ENCODE measurements around the gene CCDC9B.

CCDC9B gene

DNA sequence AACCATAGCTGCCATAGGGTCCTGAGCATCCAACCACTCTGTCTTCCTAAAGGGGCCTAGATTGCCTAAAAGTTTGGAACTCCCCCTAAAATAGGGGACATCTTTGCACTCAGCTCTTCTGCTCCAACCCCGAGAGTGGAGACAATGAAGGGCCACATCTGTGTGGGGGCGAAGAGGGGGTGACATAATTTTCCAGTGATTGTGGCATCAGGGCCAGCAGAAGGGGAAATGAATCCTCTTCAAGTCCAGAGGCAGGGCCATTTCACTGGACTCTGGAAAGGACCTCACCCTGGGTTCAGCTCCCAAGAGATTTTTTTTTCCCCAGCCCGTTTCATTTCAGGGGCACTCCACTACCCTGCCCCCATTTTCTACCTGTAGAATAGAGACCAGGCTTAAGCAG is 53.2 kb downstream of the CCDC9B start:
- DNase-seq, result no peak

DNA sequence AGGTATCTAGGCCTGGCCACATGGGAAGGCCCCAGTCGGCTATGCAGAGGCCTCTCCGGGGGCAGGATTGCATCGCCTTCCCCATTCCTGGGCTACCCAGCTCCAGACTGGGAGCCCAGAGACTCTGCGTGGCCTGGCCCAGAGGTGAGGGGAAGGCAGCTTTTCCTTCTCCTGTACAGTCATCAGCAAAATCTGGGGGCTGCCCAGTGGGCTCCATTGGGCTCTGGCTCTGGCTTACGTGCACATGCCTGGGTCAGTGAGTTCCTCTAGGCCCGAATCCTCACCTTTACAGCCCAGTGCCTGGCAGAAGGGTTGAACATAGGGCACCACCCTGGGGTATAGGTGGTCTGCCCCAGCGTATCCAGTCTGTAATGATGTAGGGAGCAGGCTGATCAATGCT is 53.9 kb downstream of the CCDC9B start:
- no peak for DNase-seq

DNA sequence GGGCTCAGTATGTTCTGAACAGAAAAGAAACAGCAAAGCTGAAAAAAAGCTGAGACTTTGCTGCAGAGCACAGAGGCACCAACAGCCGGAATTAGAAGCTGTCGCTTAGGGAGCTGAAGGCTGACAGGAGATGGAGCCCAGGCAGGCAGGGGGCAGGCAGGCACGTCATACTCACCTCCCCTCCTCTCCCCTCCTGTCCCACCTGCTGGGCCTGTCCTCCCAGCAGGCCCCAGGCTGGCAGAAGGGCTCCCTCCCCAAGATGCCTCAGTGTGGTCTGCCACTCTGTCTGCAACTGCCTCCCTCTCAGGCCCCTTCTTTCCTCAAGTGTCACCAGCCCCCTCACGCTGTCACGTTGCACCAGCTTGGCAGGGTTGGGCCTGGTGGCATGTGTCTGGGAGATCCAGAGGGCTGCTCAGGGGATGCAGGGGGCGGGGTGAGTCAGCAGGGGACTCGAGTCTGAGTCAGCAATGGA is 54.6 kb downstream of the CCDC9B start:
- no peak for DNase-seq

DNA sequence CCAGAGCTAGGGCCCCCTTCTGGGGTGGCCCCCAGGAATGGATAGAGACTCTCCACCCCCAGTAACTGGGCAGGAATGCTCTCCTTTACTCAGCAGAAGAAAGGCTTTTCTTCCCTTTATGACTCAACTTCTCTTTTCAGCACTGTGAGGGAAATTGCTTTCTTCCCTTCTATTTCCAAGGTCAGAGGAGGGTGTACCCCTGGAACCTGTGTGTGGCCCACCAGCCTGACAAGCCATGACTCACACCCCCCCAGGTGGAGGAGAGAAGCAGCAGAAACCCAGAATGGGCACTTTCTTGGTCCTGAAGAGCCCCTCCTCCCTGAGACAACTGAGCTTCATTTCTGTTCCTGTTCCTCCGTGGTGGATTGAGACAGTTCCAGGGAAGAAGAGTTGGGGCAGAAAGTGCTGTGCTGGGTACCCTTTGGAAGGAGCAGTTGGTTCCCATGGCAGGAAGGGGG is 55.2 kb downstream of the CCDC9B start:
- DNase-seq, result no peak

DNA sequence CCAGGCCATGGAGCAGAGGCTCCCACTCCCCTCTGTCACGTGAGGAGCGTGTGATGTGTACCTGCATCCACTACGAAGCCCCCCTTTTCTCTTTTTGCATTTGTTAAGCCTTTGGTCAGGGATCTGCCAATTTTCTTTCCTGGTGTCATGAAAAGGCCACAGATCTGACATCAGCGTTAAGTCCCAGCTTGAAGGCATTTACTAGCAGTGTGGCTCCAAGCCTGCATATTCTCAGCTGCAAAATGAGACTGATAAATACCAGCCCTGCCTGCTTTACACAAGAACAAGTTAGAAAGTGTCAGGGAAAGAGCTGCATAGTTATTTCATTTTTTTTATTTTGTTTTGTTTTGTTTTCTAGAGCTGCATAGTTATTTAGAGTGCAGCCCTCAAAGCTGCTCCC is 55.6 kb downstream of the CCDC9B start:
- DNase-seq, result no peak

DNA sequence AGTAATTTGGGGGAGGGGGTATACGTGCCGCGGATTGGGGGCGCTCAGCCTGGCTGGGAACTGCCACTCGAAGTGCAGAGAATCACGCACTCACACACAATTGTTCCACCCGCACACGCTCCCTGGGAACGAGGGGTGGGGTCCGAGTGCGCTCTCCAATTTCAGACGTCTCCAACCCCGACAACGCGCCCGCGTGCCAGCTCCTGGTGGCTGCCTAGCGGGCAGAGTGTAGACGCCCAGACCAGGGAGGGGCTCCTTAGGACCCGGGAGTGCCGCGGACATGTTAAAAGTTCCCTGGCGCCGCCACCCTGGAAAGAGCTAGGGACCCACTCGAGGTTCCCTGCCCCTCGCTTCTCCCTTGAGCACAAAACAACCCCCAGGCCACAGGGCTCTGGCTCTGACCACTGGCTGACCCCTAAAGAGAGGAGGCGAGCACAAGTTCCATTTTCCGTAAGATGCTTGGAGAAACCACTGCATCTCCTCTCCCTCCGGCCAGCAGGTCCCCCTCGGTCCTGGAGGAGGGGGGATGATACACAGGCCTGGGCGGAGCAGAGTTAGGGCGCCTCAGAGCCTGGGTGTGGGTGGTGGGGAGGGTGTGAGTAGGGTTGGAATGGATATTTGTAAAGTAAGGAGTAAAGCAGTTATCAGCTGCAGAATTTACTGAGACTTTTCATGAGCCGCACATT is 57.0 kb downstream of the CCDC9B start:
- no peak for DNase-seq

DNA sequence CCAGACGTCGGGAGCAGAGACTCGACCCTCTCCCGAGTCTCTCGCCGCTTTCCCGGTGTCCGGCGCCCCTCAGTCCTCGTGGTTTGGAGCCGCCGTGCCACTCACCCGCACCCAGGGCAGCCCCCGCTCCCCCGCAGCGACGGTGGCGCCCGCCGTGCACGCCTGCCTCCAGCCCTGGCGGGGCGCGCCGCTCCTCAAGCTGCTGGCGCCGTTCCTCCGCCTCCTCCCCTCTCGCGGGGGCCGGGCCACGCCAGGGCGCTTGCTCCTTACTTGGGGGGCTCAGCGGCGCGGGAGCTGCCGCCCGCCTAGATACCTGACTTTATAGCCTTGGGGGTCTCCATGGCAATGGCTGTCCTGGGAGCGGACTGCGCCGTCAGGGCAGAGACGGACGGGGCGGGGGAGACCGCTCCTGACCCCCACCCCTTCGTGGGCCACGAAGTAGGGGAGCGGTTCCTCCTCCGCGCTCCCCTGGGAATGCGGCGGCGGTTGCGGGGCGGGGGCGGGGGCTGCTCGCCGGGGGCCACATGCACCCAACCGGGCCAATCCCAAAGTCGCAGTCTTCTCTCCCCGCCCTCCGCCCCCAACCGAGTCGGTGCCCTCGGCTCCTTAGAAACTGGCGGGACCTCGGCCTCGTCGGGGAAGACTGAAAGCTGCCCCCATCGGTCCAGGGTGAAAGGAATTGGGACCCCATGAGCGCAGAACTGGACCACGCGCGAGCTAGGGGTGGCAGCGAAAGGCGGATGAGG is 57.7 kb downstream of the CCDC9B start, which contains the start of gene ANKRD63:
Gene ANKRD63 (minus strand): TSS at position 196 of the 746 bp plus-strand sequence. CDS start 478 bp downstream, outside the sequence.
- no peak for DNase-seq

DNA sequence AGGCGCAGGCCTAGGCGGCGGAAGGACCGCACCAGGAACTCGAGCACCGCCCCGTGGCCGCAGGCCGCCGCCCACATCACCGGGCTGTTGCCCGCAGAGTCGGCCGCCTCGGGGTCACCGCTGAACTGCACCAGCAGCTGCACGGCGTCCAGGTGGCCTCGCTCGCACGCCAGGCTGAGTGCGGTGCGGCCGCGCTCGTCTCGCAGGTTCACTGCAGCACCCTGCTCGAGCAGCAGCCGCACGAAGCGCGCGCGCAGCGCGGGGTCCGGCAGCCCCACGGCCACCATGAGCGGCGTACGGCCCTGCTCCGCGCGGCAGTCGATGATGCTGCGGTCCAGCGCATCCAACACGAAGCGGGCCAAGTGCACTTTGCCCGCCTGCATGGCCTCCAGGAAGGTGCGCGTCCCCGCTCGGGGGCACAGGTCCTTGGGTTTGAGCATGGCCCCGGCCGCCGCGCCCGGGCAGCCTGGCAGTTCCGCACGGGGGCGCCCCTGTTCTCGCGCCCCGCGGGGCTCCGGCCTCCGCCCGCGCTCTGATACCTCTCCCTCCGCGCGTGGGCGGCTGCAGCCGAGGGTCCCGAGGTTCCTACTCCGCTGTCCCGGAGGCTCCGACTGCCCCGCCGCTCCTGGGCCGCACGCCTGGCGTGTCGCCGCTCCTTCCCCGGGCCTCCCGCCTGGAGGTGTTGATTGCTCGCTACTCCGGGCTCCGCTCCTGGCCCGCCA is 58.4 kb downstream of the CCDC9B start:
- DNase-seq, result no peak

DNA sequence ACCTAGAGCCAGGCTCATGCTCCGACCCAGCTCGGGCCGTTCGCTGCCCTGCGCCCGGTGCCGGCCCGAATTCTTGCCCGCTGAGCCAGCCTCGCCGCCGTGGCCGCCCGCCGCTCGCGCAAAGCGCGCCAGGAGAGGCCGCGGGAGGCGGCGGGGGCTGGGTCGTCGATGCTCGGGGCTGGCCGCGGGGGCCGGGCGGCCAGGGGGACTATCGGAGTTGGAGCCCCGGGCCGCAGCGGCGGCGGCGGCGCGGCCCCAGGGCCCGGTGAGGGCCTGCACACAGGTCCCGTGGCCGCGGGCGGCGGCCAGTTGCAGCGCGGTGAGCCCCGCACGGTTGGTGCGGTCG is 59.0 kb downstream of the CCDC9B start:
- no peak for DNase-seq
